PC-3 (cell line): ENCODE measurements around the gene OR10C1. TPM values are rescaled to one million over a fixed set of nuclear protein-coding genes. Genes with fewer than 3 reads are reported as not detected.
A peak's percentile ranks its signal among the peaks of the same experiment; 100 is the strongest.
"Not testable (repeated sequence)": the region's sequence is repeated elsewhere in the genome, so short reads cannot be mapped to it uniquely, and the experiment has no call there.

Experiments used
- ATAC-seq: fragments of 200-7000 bp; cut with Tn5 transposase; 2 replicates; pipeline ENCODE4 v1.9.1; 2020; ENCODE audit warnings: mild to moderate bottlenecking, moderate library complexity
- BruUV-seq: library from RNA; stranded (reverse); fragments of 400-500 nt; replicated peaks from 2 replicates; lab custom pipeline; 2021; lab: Mats Ljungman, UMichigan
- CTCF ChIA-PET: fragments of 300-600 bp; sonication (Branson Sonifier 250); formaldehyde crosslinking; loops from one replicate; lab custom pipeline; 2022; ENCODE audit warnings: antibody characterized with exemption; lab: Charles Lee
- POLR2A ChIA-PET: fragments of 300-600 bp; sonication (Branson Sonifier 250); formaldehyde crosslinking; loops from one replicate; lab custom pipeline; 2022; ENCODE audit warnings: antibody characterized with exemption; ENCODE audit not compliant: unreplicated experiment; lab: Charles Lee
- DNase-seq: peaks from one replicate; pipeline ENCODE4 v3.0.0-alpha.2; 2015
- H2AFZ ChIP-seq: fragments of 300-600 bp; sonication (generic); 2 replicates; pipeline ENCODE4 v1.6.0; 2016; ENCODE audit warnings: antibody characterized with exemption, low read length
- H3F3A ChIP-seq: fragments of 300-600 bp; sonication (generic); one replicate; pipeline ENCODE4 v1.6.0; 2017; ENCODE audit warnings: antibody characterized with exemption, low read length, control low read depth, mild to moderate bottlenecking; ENCODE audit not compliant: unreplicated experiment
- H3K27ac ChIP-seq: fragments of 300-600 bp; sonication (generic); 2 replicates; pipeline ENCODE4 v1.5.1; 2016; ENCODE audit warnings: mild to moderate bottlenecking, low read length
- H3K27me3 ChIP-seq: fragments of 300-600 bp; sonication (generic); 2 replicates; pipeline ENCODE4 v1.6.1; 2016; ENCODE audit warnings: low read length, mixed read lengths
- H3K36me3 ChIP-seq: fragments of 300-600 bp; sonication (generic); 2 replicates; pipeline ENCODE4 v1.6.1; 2016; ENCODE audit warnings: low read depth, mixed run types, low read length, mixed read lengths
- H3K4me1 ChIP-seq: fragments of 300-600 bp; sonication (generic); 2 replicates; pipeline ENCODE4 v1.5.1; 2016; ENCODE audit warnings: low read length; ENCODE audit not compliant: insufficient read depth
- H3K4me2 ChIP-seq: fragments of 300-600 bp; sonication (generic); 2 replicates; pipeline ENCODE4 v1.6.0; 2016; ENCODE audit warnings: low read length
- H3K4me3 ChIP-seq: fragments of 300-600 bp; sonication (generic); 2 replicates; pipeline ENCODE4 v1.5.1; 2016; ENCODE audit warnings: mild to moderate bottlenecking, low read length, mixed read lengths
- H3K79me2 ChIP-seq: fragments of 300-600 bp; sonication (generic); 2 replicates; pipeline ENCODE4 v1.6.1; 2017; ENCODE audit warnings: low read length, mixed read lengths
- H3K9ac ChIP-seq: fragments of 300-600 bp; sonication (generic); 2 replicates; pipeline ENCODE4 v1.6.0; 2016; ENCODE audit warnings: mild to moderate bottlenecking, low read length
- H3K9me2 ChIP-seq: fragments of 300-600 bp; sonication (generic); replicated peaks from 2 replicates; pipeline ENCODE4 v1.6.1; 2016; ENCODE audit warnings: mixed run types, low read length, mixed read lengths
- H3K9me3 ChIP-seq: fragments of 300-600 bp; sonication (generic); 2 replicates; pipeline ENCODE4 v1.6.1; 2016; ENCODE audit warnings: low read length, mixed read lengths
- H4K20me1 ChIP-seq: fragments of 300-600 bp; sonication (generic); 2 replicates; pipeline ENCODE4 v1.6.1; 2016; ENCODE audit warnings: low read length, mixed read lengths
- CTCF ChIP-seq: fragments of 300-600 bp; sonication (generic); conservative IDR thresholded peaks from 2 replicates; pipeline ENCODE4 v1.5.1; 2017; ENCODE audit warnings: antibody characterized with exemption, low read depth, mild to moderate bottlenecking, low read length
- EZH2 ChIP-seq: fragments of 300-600 bp; sonication (generic); IDR thresholded peaks from one replicate; pipeline ENCODE4 v1.6.1; 2017; ENCODE audit warnings: antibody characterized with exemption, mild to moderate bottlenecking, low read length; ENCODE audit not compliant: unreplicated experiment
- EZH2phosphoT487 ChIP-seq: fragments of 300-600 bp; sonication (generic); IDR thresholded peaks from 2 replicates; pipeline ENCODE4 v1.6.1; 2018; ENCODE audit warnings: mild to moderate bottlenecking, antibody characterized with exemption, low read length, borderline replicate concordance
- intact Hi-C: fragments of 100-400 bp; cut with micrococcal nuclease; formaldehyde crosslinking; loops from 2 replicates; pipeline ENCODE4 v1.9.0; 2023
- total RNA-seq: library from RNA; depleted of rRNA; stranded (reverse); fragments of >200 nt; gene quantifications from 2 replicates; pipeline ENCODE4 v1.2.3, GENCODE V29; 2014

Gene OR10C1
- total RNA-seq, 1 experiment from 2014 or later = not detected

- Histone ChIP-seq H4K20me1 (no peaks in the 10 kb centered on the region), H3K4me1 (no peaks in the 10 kb centered on the region), H3K9me3 (no peaks in the 10 kb centered on the region), H3K27me3 (peaks cover 65% of the 10 kb centered on the region), H3K4me3 (no peak overlapping the region), H3K9ac (no peak overlapping the region), H3K79me2 (no peaks in the 10 kb centered on the region), H3K27ac (no peak overlapping the region), H2AFZ (no peak overlapping the region), H3F3A (no peaks in the 10 kb centered on the region), H3K36me3 (no peaks in the 10 kb centered on the region), H3K9me2 (no peaks in the 10 kb centered on the region), H3K4me2 (no peak overlapping the region)
- no peak for ATAC-seq
- intact Hi-C loops = no loop called here
- POLR2A ChIA-PET = no interaction called here
- TF ChIP-seq EZH2phosphoT487 (no peak), CTCF (no peak), EZH2 (no peak)
- CTCF ChIA-PET = no interaction called here
- no peak for DNase-seq
- BruUV-seq = no TSS peak
Measured at GRCh38 chr6:29442719-29443118, 3.6 kb downstream of the OR10C1 start.

- H3K79me2 ChIP-seq, H3K9me2 ChIP-seq, BruUV-seq, H3K4me2 ChIP-seq, CTCF ChIA-PET, DNase-seq, H4K20me1 ChIP-seq, H3K27ac ChIP-seq, H3K9ac ChIP-seq, H3F3A ChIP-seq, H3K4me3 ChIP-seq, intact Hi-C loops, H3K4me1 ChIP-seq, H3K9me3 ChIP-seq, ATAC-seq, POLR2A ChIA-PET, H2AFZ ChIP-seq, H3K36me3 ChIP-seq: not testable (repeated sequence)
- peaks cover 58% of the 10 kb centered on the region for H3K27me3 ChIP-seq
Measured at GRCh38 chr6:29444031-29444430, 4.9 kb downstream of the OR10C1 start.

- H3K9ac ChIP-seq = no peak overlapping the region
- no peak overlapping the region for H2AFZ ChIP-seq
- POLR2A ChIA-PET = no interaction called here
- no peaks in the 10 kb centered on the region for H3F3A ChIP-seq
- no peak overlapping the region for H3K4me2 ChIP-seq
- no peaks in the 10 kb centered on the region for H3K36me3 ChIP-seq
- TF ChIP-seq EZH2phosphoT487 (no peak), CTCF (no peak), EZH2 (no peak)
- intact Hi-C loops = no loop called here
- BruUV-seq = no TSS peak
- H4K20me1 ChIP-seq = no peaks in the 10 kb centered on the region
- no peaks in the 10 kb centered on the region for H3K79me2 ChIP-seq
- no peak overlapping the region for H3K27ac ChIP-seq
- H3K4me1 ChIP-seq = no peaks in the 10 kb centered on the region
- DNase-seq = peak; percentile 22
- CTCF ChIA-PET = no interaction called here
- H3K9me2 ChIP-seq = no peaks in the 10 kb centered on the region
- peaks cover 37% of the 10 kb centered on the region for H3K27me3 ChIP-seq
- ATAC-seq = no peak
- H3K9me3 ChIP-seq = no peaks in the 10 kb centered on the region
- H3K4me3 ChIP-seq = no peak overlapping the region
Measured at GRCh38 chr6:29447670-29448069, 8.6 kb downstream of the OR10C1 start.
